CD8-positive, alpha-beta memory T cell (primary cell): ENCODE results near the gene ALDH9A1. TPM values are rescaled to one million over a fixed set of nuclear protein-coding genes. Genes with fewer than 3 reads are reported as not detected.

Experiments
- CTCF ChIA-PET: fragments of 350-600 bp; sonication (Branson Sonifier 250); formaldehyde crosslinking; loops from one replicate; lab custom pipeline; 2021; ENCODE audit warnings: antibody characterized with exemption; lab: Charles Lee
- POLR2A ChIA-PET: fragments of 350-600 bp; sonication (Branson Sonifier 250); formaldehyde crosslinking; loops from one replicate; lab custom pipeline; 2021; ENCODE audit warnings: antibody characterized with exemption; lab: Charles Lee
- DNase-seq, 5 donors: peaks; one replicate each; pipeline versions ENCODE4 v3.0.0 to v3.0.0-alpha.2; 2020 to 2022; ENCODE audit warnings: mixed read lengths in 1 of 5
- H3K27ac ChIP-seq: one replicate; pipeline ENCODE4 v1.7.0; 2013; ENCODE audit warnings: low read depth, mild to moderate bottlenecking, low read length, moderate library complexity
- H3K27me3 ChIP-seq: 2 replicates; pipeline ENCODE4 v1.7.0; 2013; ENCODE audit warnings: low read length, mild to moderate bottlenecking; ENCODE audit not compliant: insufficient read depth, poor library complexity, severe bottlenecking
- H3K36me3 ChIP-seq: 2 replicates; pipeline ENCODE4 v1.7.0; 2013; ENCODE audit warnings: mild to moderate bottlenecking, low read length, moderate library complexity; ENCODE audit not compliant: insufficient read depth
- H3K4me1 ChIP-seq: 2 replicates; pipeline ENCODE4 v1.7.0; 2013; ENCODE audit warnings: mild to moderate bottlenecking, low read length, moderate library complexity; ENCODE audit not compliant: insufficient read depth
- H3K4me3 ChIP-seq: 2 replicates; pipeline ENCODE4 v1.7.0; 2013; ENCODE audit warnings: mild to moderate bottlenecking, low read length
- H3K9me3 ChIP-seq: 2 replicates; pipeline ENCODE4 v1.7.0; 2013; ENCODE audit warnings: mild to moderate bottlenecking, low read length
- H3K27ac Mint-ChIP-seq, 8 donors: one replicate each; pipeline ENCODE4 v1.8.0; 2020 to 2021; ENCODE audit warnings: mixed read lengths in 8 of 8, mild to moderate bottlenecking in 6 of 8, inconsistent platforms in 3 of 8, moderate library complexity in 3 of 8
- H3K27me3 Mint-ChIP-seq, 2 donors: one replicate each; pipeline ENCODE4 v1.8.0; 2020 to 2021; ENCODE audit warnings: mixed read lengths in 2 of 2, mild to moderate bottlenecking in 1 of 2, moderate library complexity in 1 of 2
- H3K36me3 Mint-ChIP-seq, 3 donors: one replicate each; pipeline ENCODE4 v1.8.0; 2020 to 2021; ENCODE audit warnings: mixed read lengths in 3 of 3, inconsistent platforms in 1 of 3, mild to moderate bottlenecking in 1 of 3
- H3K4me1 Mint-ChIP-seq, 3 donors: one replicate each; pipeline ENCODE4 v1.8.0; 2020 to 2021; ENCODE audit warnings: mixed read lengths in 3 of 3, inconsistent platforms in 1 of 3, mild to moderate bottlenecking in 1 of 3
- H3K4me3 Mint-ChIP-seq, 7 donors: one replicate each; pipeline ENCODE4 v1.8.0; 2020 to 2021; ENCODE audit warnings: mixed read lengths in 7 of 7, mild to moderate bottlenecking in 6 of 7, moderate library complexity in 4 of 7, inconsistent platforms in 2 of 7
- H3K9me3 Mint-ChIP-seq, 5 donors: one replicate each; pipeline ENCODE4 v1.8.0; 2020 to 2022; ENCODE audit warnings: mixed read lengths in 5 of 5, mild to moderate bottlenecking in 3 of 5, moderate library complexity in 2 of 5, inconsistent platforms in 1 of 5
- polyA plus RNA-seq: library from polyadenylated mRNA; unstranded; fragments of 300-500 nt; fragmentation: Illumina TruSeq; gene quantifications from one replicate; pipeline ENCODE4 v1.2.3, GENCODE V29; 2021
- total RNA-seq, 2 experiments: library from RNA; stranded (reverse); gene quantifications; one replicate each; pipeline ENCODE4 v1.2.3, GENCODE V29; 2021

ALDH9A1 gene
- total and polyA plus RNA-seq, 3 experiments from 2014 or later: 42.9 to 101 (median 44.4) TPM

- CTCF ChIA-PET: no interaction called here
- Histone ChIP-seq H3K4me3 (no peak overlapping the region), H3K27ac (no peak overlapping the region), H3K36me3 (peaks cover 19% of the 10 kb centered on the region), H3K27me3 (no peaks in the 10 kb centered on the region), H3K4me1 (peaks cover 2% of the 10 kb centered on the region), H3K9me3 (no peaks in the 10 kb centered on the region)
- POLR2A ChIA-PET: no interaction called here
- H3K4me1 Mint-ChIP-seq: peaks cover 6 to 25% (median 9%) of the 10 kb centered on the region in 3 donors
- H3K9me3 Mint-ChIP-seq: no peaks in the 10 kb centered on the region
- H3K27me3 Mint-ChIP-seq: no peaks in the 10 kb centered on the region
- no peak overlapping the region for H3K4me3 Mint-ChIP-seq
- peak overlapping the region in 1 of 8 donors; percentile 33 for H3K27ac Mint-ChIP-seq
- no peak for DNase-seq
- H3K36me3 Mint-ChIP-seq: peaks cover 0 to 67% (median 7%) of the 10 kb centered on the region in 3 donors
Observed at GRCh38 chr1:165650981-165651625, 47.3 kb downstream of the ALDH9A1 start.

GRCh38 chr1:165648919-165649572 is 49.3 kb downstream of the ALDH9A1 start:
- H3K36me3 Mint-ChIP-seq: peaks cover 0 to 51% (median 4%) of the 10 kb centered on the region in 3 donors
- no peak for DNase-seq
- Histone ChIP-seq H3K27ac (no peak overlapping the region), H3K4me3 (no peak overlapping the region), H3K27me3 (no peaks in the 10 kb centered on the region), H3K4me1 (peaks cover 7% of the 10 kb centered on the region), H3K36me3 (peaks cover 19% of the 10 kb centered on the region), H3K9me3 (no peaks in the 10 kb centered on the region)
- no peak overlapping the region for H3K4me3 Mint-ChIP-seq
- H3K4me1 Mint-ChIP-seq: peaks cover 15 to 39% (median 23%) of the 10 kb centered on the region in 3 donors
- no peaks in the 10 kb centered on the region for H3K9me3 Mint-ChIP-seq
- ChIA-PET CTCF (interaction anchor here (1.2 kb wide), 2 partner anchors 10 to 88 kb away, joined by 3 to 5 read pairs; no protein-coding TSS in a partner anchor), POLR2A (no interaction called here)
- no peaks in the 10 kb centered on the region for H3K27me3 Mint-ChIP-seq
- peak overlapping the region in 1 of 8 donors; percentile 47 for H3K27ac Mint-ChIP-seq

- DNase-seq: no peak
- Mint-ChIP-seq H3K27ac (peak overlapping the region in 3 of 8 donors; percentile 32 to 91 (median 58)), H3K4me1 (peaks cover 15 to 42% (median 24%) of the 10 kb centered on the region in 3 donors), H3K9me3 (no peaks in the 10 kb centered on the region), H3K4me3 (no peak overlapping the region), H3K36me3 (peaks cover 0 to 40% (median 2%) of the 10 kb centered on the region in 3 donors), H3K27me3 (no peaks in the 10 kb centered on the region)
- no peaks in the 10 kb centered on the region for H3K27me3 ChIP-seq
- H3K9me3 ChIP-seq: no peaks in the 10 kb centered on the region
- ChIA-PET POLR2A (no interaction called here), CTCF (interaction anchor here (1.2 kb wide), 1 partner anchor 89 kb away, joined by 3 read pairs; no protein-coding TSS in a partner anchor)
- peaks cover 7% of the 10 kb centered on the region for H3K4me1 ChIP-seq
- no peak overlapping the region for H3K4me3 ChIP-seq
- no peak overlapping the region for H3K27ac ChIP-seq
- H3K36me3 ChIP-seq: peaks cover 10% of the 10 kb centered on the region
Observed at GRCh38 chr1:165647970-165648369, 50.4 kb downstream of the ALDH9A1 start.

- Mint-ChIP-seq H3K27me3 (no peaks in the 10 kb centered on the region), H3K4me3 (no peak overlapping the region), H3K9me3 (no peaks in the 10 kb centered on the region), H3K27ac (no peak overlapping the region), H3K4me1 (peaks cover 15 to 44% (median 24%) of the 10 kb centered on the region in 3 donors), H3K36me3 (peaks cover 0 to 35% (median 2%) of the 10 kb centered on the region in 3 donors)
- POLR2A ChIA-PET: no interaction called here
- Histone ChIP-seq H3K36me3 (peaks cover 10% of the 10 kb centered on the region), H3K27ac (no peak overlapping the region), H3K9me3 (no peaks in the 10 kb centered on the region), H3K4me1 (peaks cover 7% of the 10 kb centered on the region), H3K27me3 (no peaks in the 10 kb centered on the region), H3K4me3 (no peak overlapping the region)
- CTCF ChIA-PET: no interaction called here
- DNase-seq: no peak
Observed at GRCh38 chr1:165647517-165647916, 50.8 kb downstream of the ALDH9A1 start.

- no peak overlapping the region for H3K4me3 Mint-ChIP-seq
- no peak overlapping the region for H3K4me3 ChIP-seq
- ChIA-PET CTCF (interaction anchor here (1.6 kb wide), 1 partner anchor 15 kb away, joined by 3 read pairs; the partner anchor contains the start of gene MGST3), POLR2A (interaction anchor here (0.8 kb wide), 1 partner anchor 123 kb away, joined by 3 read pairs; the partner anchor contains the start of gene TMCO1)
- H3K27me3 ChIP-seq: no peaks in the 10 kb centered on the region
- H3K4me1 ChIP-seq: peaks cover 7% of the 10 kb centered on the region
- peaks cover 0 to 21% (median 0%) of the 10 kb centered on the region in 3 donors for H3K36me3 Mint-ChIP-seq
- no peaks in the 10 kb centered on the region for H3K9me3 ChIP-seq
- H3K27ac ChIP-seq: no peak overlapping the region
- H3K27me3 Mint-ChIP-seq: no peaks in the 10 kb centered on the region
- peaks cover 4% of the 10 kb centered on the region for H3K36me3 ChIP-seq
- no peaks in the 10 kb centered on the region for H3K9me3 Mint-ChIP-seq
- H3K4me1 Mint-ChIP-seq: peaks cover 17 to 59% (median 29%) of the 10 kb centered on the region in 3 donors
- peak overlapping the region in 5 of 8 donors; percentile 13 to 66 (median 29) for H3K27ac Mint-ChIP-seq
- peak in 2 of 5 donors; percentile 3 to 5 for DNase-seq
Observed at GRCh38 chr1:165645654-165646366, 52.6 kb downstream of the ALDH9A1 start.

- H3K27ac ChIP-seq: no peak overlapping the region
- no peak overlapping the region for H3K4me3 ChIP-seq
- H3K27me3 Mint-ChIP-seq: no peaks in the 10 kb centered on the region
- peaks cover 22 to 69% (median 40%) of the 10 kb centered on the region in 3 donors for H3K4me1 Mint-ChIP-seq
- peaks cover 0 to 21% (median 0%) of the 10 kb centered on the region in 3 donors for H3K36me3 Mint-ChIP-seq
- H3K9me3 Mint-ChIP-seq: no peaks in the 10 kb centered on the region
- no peaks in the 10 kb centered on the region for H3K27me3 ChIP-seq
- peaks cover 7% of the 10 kb centered on the region for H3K4me1 ChIP-seq
- H3K4me3 Mint-ChIP-seq: no peak overlapping the region
- no peak for DNase-seq
- ChIA-PET POLR2A (no interaction called here), CTCF (interaction anchor here (0.8 to 1.6 kb wide), 2 partner anchors 13 to 42 kb away, joined by 3 read pairs; partner anchors contain the start of gene MGST3)
- H3K9me3 ChIP-seq: no peaks in the 10 kb centered on the region
- peak overlapping the region in 1 of 8 donors; percentile 9 for H3K27ac Mint-ChIP-seq
- H3K36me3 ChIP-seq: no peaks in the 10 kb centered on the region
Observed at GRCh38 chr1:165644064-165644735, 54.2 kb downstream of the ALDH9A1 start.

- H3K4me1 ChIP-seq: peaks cover 7% of the 10 kb centered on the region
- Mint-ChIP-seq H3K4me1 (peaks cover 19 to 72% (median 34%) of the 10 kb centered on the region in 3 donors), H3K36me3 (peaks cover 0 to 34% (median 2%) of the 10 kb centered on the region in 3 donors), H3K27ac (no peak overlapping the region), H3K27me3 (no peaks in the 10 kb centered on the region), H3K4me3 (no peak overlapping the region), H3K9me3 (no peaks in the 10 kb centered on the region)
- H3K27ac ChIP-seq: no peak overlapping the region
- H3K4me3 ChIP-seq: no peak overlapping the region
- POLR2A ChIA-PET: no interaction called here
- no peaks in the 10 kb centered on the region for H3K36me3 ChIP-seq
- no peak for DNase-seq
- no peaks in the 10 kb centered on the region for H3K9me3 ChIP-seq
- no peaks in the 10 kb centered on the region for H3K27me3 ChIP-seq
- CTCF ChIA-PET: no interaction called here
Observed at GRCh38 chr1:165641231-165641987, 57.0 kb downstream of the ALDH9A1 start.
